Tibial artery (tissue), 4 donors: ENCODE data around the gene SVBP.

Source experiments
- DNase-seq, 2 donors: peaks; one replicate each; pipeline ENCODE4 v3.0.0-alpha.2; 2019
- H3K27ac ChIP-seq, 2 donors: fragments of 200-600 bp; sonication (generic) in 1 of 2; 1 replicate in 1 of 2; 2 replicates in 1 of 2; pipeline ENCODE4 v1.5.1; 2018 to 2019; ENCODE audit warnings: mild to moderate bottlenecking in 1 of 2
- H3K27me3 ChIP-seq, 2 donors: fragments of 200-600 bp; sonication (generic) in 1 of 2; one replicate each; pipeline versions ENCODE4 v1.5.1 to v1.6.0; 2016 to 2019
- H3K36me3 ChIP-seq, 3 donors: fragments of 200-600 bp; sonication (generic) in 2 of 3; one replicate each; pipeline ENCODE4 v1.5.1; 2016 to 2019; ENCODE audit warnings: mild to moderate bottlenecking in 2 of 3
- H3K4me1 ChIP-seq, 4 donors: fragments of 200-600 bp; sonication (generic) in 2 of 4; 1 replicate in 3 of 4; 2 replicates in 1 of 4; pipeline ENCODE4 v1.5.1; 2016 to 2019
- H3K4me3 ChIP-seq, 2 donors: fragments of 200-600 bp; sonication (generic) in 1 of 2; 1 replicate in 1 of 2; 2 replicates in 1 of 2; pipeline ENCODE4 v1.5.1; 2018 to 2019; ENCODE audit warnings: mild to moderate bottlenecking in 2 of 2
- H3K9me3 ChIP-seq, 3 donors: fragments of 200-600 bp; sonication (generic) in 1 of 3; one replicate each; pipeline ENCODE4 v1.5.1; 2016 to 2019
- intact Hi-C: fragments of 100-400 bp; cut with DNase I; formaldehyde crosslinking; loops from one replicate; pipeline ENCODE4 v1.15.0; 2023; ENCODE audit warnings: low total_unique reads
- TF ChIP-seq, protein P1 (sequence below), 2 experiments: fragments of 200-600 bp in 1 of 2; fragments of 450-650 bp in 1 of 2; IDR thresholded peaks; one replicate each; pipeline ENCODE4 v1.5.1; 2017 to 2019; ENCODE audit warnings: antibody characterized with exemption in 2 of 2, mild to moderate bottlenecking in 1 of 2, moderate library complexity in 1 of 2

The SVBP gene

DNA sequence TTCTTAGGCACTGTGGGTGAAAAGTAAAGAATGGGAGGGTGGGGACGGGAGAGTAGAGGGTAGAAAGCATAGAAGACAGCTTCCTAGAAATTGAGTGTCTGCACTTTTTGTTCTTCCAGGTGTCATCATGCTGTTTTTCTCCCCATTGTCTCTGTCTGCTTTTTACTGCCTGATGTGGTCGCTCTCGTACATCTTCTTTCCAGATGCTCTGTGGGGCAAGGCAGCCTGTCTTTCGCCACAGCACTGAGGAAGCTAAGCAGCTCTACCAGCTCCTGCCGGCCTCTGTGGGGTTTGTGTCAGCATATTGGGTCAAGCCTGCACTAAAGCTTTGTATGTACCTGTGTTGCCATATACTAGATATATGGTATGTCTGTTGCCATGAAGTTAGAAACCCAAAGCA is 19.2 kb downstream of the SVBP start:
- Histone ChIP-seq H3K4me1 (no peaks in the 10 kb centered on the region), H3K4me3 (no peak overlapping the region), H3K9me3 (no peaks in the 10 kb centered on the region), H3K27ac (no peak overlapping the region), H3K36me3 (no peaks in the 10 kb centered on the region), H3K27me3 (no peaks in the 10 kb centered on the region)
- DNase-seq, result no peak
- intact Hi-C loops, result no loop called here
- TF ChIP-seq, protein P1, sequence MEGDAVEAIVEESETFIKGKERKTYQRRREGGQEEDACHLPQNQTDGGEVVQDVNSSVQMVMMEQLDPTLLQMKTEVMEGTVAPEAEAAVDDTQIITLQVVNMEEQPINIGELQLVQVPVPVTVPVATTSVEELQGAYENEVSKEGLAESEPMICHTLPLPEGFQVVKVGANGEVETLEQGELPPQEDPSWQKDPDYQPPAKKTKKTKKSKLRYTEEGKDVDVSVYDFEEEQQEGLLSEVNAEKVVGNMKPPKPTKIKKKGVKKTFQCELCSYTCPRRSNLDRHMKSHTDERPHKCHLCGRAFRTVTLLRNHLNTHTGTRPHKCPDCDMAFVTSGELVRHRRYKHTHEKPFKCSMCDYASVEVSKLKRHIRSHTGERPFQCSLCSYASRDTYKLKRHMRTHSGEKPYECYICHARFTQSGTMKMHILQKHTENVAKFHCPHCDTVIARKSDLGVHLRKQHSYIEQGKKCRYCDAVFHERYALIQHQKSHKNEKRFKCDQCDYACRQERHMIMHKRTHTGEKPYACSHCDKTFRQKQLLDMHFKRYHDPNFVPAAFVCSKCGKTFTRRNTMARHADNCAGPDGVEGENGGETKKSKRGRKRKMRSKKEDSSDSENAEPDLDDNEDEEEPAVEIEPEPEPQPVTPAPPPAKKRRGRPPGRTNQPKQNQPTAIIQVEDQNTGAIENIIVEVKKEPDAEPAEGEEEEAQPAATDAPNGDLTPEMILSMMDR (IDR thresholded peaks at IDR 0.05), result no peak

DNA sequence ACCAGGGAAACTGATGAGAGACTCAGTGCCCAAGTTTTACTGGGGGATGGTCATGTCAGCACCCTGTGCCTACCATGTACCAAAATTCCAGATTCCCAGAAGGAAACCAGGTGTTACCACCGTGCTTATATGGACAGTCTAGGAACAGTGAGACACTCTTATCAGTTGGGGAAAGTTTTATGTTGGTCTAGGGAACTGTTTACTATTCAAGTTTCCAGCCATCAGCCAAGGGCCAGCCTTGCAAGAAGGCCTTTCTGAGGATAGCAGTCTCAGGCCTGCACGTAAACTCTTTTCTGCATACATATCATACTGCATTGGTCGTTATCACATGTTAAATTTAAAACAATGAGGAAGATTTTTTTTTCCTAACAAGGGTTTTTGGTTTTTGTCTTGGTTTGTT is 19.8 kb downstream of the SVBP start:
- no peaks in the 10 kb centered on the region for H3K36me3 ChIP-seq
- DNase-seq, result no peak
- no peaks in the 10 kb centered on the region for H3K4me1 ChIP-seq
- no peak overlapping the region for H3K27ac ChIP-seq
- H3K27me3 ChIP-seq, result no peaks in the 10 kb centered on the region
- TF ChIP-seq, protein P1 (IDR thresholded peaks at IDR 0.05), result no peak
- no peak overlapping the region for H3K4me3 ChIP-seq
- H3K9me3 ChIP-seq, result no peaks in the 10 kb centered on the region
- intact Hi-C loops, result no loop called here

- TF ChIP-seq, protein P1 (IDR thresholded peaks at IDR 0.05), result no peak
- H3K9me3 ChIP-seq, result no peaks in the 10 kb centered on the region
- DNase-seq, result peak in 1 of 2 donors; percentile 61
- no peaks in the 10 kb centered on the region for H3K27me3 ChIP-seq
- H3K4me3 ChIP-seq, result no peak overlapping the region
- intact Hi-C loops, result no loop called here
- H3K27ac ChIP-seq, result no peak overlapping the region
- no peaks in the 10 kb centered on the region for H3K4me1 ChIP-seq
- no peaks in the 10 kb centered on the region for H3K36me3 ChIP-seq
Measured at GRCh38 chr1:42793824-42794223, 23.4 kb downstream of the SVBP start.

DNA sequence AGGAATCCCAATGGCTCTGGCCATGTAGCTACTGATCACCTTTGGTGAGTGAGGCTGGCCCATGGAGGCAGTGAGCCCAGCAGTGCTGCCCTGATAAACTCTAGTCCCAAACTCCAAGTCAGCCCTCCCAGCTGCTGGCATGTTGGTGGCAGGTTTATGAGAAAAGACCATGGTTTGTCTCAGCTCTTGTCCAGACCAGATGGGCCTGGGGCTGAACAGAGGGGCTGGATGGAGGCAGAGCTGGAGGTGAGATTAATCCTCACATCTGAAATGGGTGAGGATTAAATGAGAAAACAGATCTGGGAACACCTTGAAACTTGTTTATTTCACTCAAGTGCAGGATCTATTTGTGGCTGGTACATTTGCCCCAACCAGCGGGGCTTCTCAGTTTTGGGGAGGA is 29.2 kb downstream of the SVBP start:
- Histone ChIP-seq H3K4me3 (no peak overlapping the region), H3K27me3 (no peaks in the 10 kb centered on the region), H3K9me3 (no peaks in the 10 kb centered on the region), H3K36me3 (peaks cover 0 to under 1% (median 0%) of the 10 kb centered on the region in 3 donors), H3K4me1 (peaks cover 0 to 14% (median 10%) of the 10 kb centered on the region in 4 donors), H3K27ac (no peak overlapping the region)
- TF ChIP-seq, protein P1 (IDR thresholded peaks at IDR 0.05), result no peak
- intact Hi-C loops, result loop anchor here (5.0 to 10.0 kb wide), 2 partner anchors 287 to 1031 kb away; no protein-coding TSS in a partner anchor
- DNase-seq, result no peak

DNA sequence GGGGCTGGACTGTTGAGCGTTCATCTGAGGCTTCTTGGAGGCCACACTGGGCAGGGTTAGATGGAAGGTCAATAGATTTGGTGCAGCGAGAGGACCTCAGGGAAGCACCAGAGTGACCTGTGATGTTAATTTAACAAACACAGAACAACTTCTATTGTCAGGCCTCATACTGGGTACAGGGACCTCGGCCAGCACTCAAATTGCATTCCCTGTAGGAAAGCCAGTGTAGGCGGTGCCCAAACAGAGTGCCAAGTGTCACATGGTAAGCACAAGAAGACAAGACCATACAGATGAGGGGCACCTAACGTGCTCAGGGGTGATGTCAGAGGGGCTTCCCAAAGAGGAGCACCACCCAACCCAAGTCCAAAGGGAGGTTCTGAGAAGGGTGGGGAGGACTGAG is 31.1 kb downstream of the SVBP start:
- TF ChIP-seq, protein P1 (IDR thresholded peaks at IDR 0.05), result no peak
- Histone ChIP-seq H3K36me3 (peaks cover 0 to 17% (median 10%) of the 10 kb centered on the region in 3 donors), H3K27ac (no peak overlapping the region), H3K4me1 (peaks cover 0 to 14% (median 10%) of the 10 kb centered on the region in 4 donors), H3K9me3 (no peaks in the 10 kb centered on the region), H3K27me3 (no peaks in the 10 kb centered on the region), H3K4me3 (no peak overlapping the region)
- DNase-seq, result no peak
- intact Hi-C loops, result loop anchor here (5.0 to 10.0 kb wide), 2 partner anchors 289 to 1029 kb away; no protein-coding TSS in a partner anchor
